BJ (cell line): ENCODE data around the gene LZTS2. TPM values are rescaled to one million over a fixed set of nuclear protein-coding genes. Genes with fewer than 3 reads are reported as not detected.
A peak's percentile ranks its signal among the peaks of the same experiment; 100 is the strongest.

ENCODE experiments used
- CTCF ChIA-PET: fragments of 350-600 bp; formaldehyde crosslinking; extraction: SDS; loops from one replicate; lab custom pipeline; 2021; ENCODE audit warnings: antibody characterized with exemption, inconsistent platforms; lab: Yijun Ruan, JAX
- POLR2A ChIA-PET: fragments of 300-600 bp; sonication (Branson Sonifier 250); formaldehyde crosslinking; extraction: SDS; loops from one replicate; lab custom pipeline; 2021; ENCODE audit warnings: antibody characterized with exemption; lab: Charles Lee
- DNase-seq: peaks from one replicate; pipeline ENCODE4 v3.0.0-alpha.2; 2011; ENCODE audit warnings: low read depth
- H3K27me3 ChIP-seq: 2 replicates; pipeline ENCODE4 v1.6.0; 2011; ENCODE audit warnings: low read length; ENCODE audit not compliant: control insufficient read depth, insufficient read depth
- H3K36me3 ChIP-seq: 2 replicates; pipeline ENCODE4 v1.5.1; 2011; ENCODE audit warnings: low read length; ENCODE audit not compliant: control insufficient read depth, insufficient read depth
- H3K4me3 ChIP-seq: 2 replicates; pipeline ENCODE4 v1.5.1; 2011; ENCODE audit warnings: low read depth, mild to moderate bottlenecking, control low read depth, low read length
- CTCF ChIP-seq: IDR thresholded peaks from 2 replicates; pipeline ENCODE4 v1.5.1; 2011; ENCODE audit warnings: low read depth, mild to moderate bottlenecking, control low read depth, inconsistent platforms, low read length, moderate library complexity; ENCODE audit not compliant: insufficient read depth
- polyA minus RNA-seq: library from RNA; depleted of rRNA, polyadenylated mRNA; stranded (reverse); fragments of >200 nt; gene quantifications from 2 replicates; pipeline ENCODE4 v1.2.3, GENCODE V29; 2011; rRNA and poly(A)+ RNA removed
- polyA plus RNA-seq: library from polyadenylated mRNA; depleted of rRNA; stranded (reverse); fragments of >200 nt; gene quantifications from 2 replicates; pipeline ENCODE4 v1.2.3, GENCODE V29; 2011; rRNA removed

Gene LZTS2
- polyA plus RNA-seq (47.5 and 81.5 TPM in 2 replicates), polyA minus RNA-seq (50.0 and 80.8 TPM in 2 replicates)

- CTCF ChIA-PET: interaction anchor here (0.7 to 21.8 kb wide), 9 partner anchors 9 to 62 kb away, joined by 3 to 479 read pairs (median 7); partner anchors contain the start of gene KAZALD1
- POLR2A ChIA-PET: no interaction called here
- Histone ChIP-seq H3K4me3 (peak within 1 kb of the TSS; percentile 71), H3K27me3 (no peaks in the 10 kb centered on the region), H3K36me3 (peaks cover 20% of the 10 kb centered on the region)
- DNase-seq: no peak
- TF ChIP-seq CTCF: no peak
Observed at GRCh38 chr10:100999742-101000126, at the start of gene LZTS2. TSS of gene LZTS2 (plus strand) at chr10:100999808. CDS start at chr10:101002539, 2,731 bp downstream.

- TF ChIP-seq CTCF: no peak
- Histone ChIP-seq H3K27me3 (no peaks in the 10 kb centered on the region), H3K36me3 (peaks cover 4% of the 10 kb centered on the region; the same call in 1 of the 2 replicates), H3K4me3 (no peak overlapping the region)
- ChIA-PET POLR2A (no interaction called here), CTCF (no interaction called here)
- no peak for DNase-seq
Observed at GRCh38 chr10:100960251-100960650, 39.4 kb upstream of the LZTS2 start.

GRCh38 chr10:100962351-100963080, 37.1 kb upstream of the LZTS2 start:
- H3K27me3 ChIP-seq: no peaks in the 10 kb centered on the region
- POLR2A ChIA-PET: no interaction called here
- no peak overlapping the region for H3K4me3 ChIP-seq
- DNase-seq: no peak
- TF ChIP-seq CTCF: no peak
- CTCF ChIA-PET: interaction anchor here (0.6 to 2.4 kb wide), 2 partner anchors 52 to 299 kb away, joined by 3 to 10 read pairs; no protein-coding TSS in a partner anchor
- peaks cover 5% of the 10 kb centered on the region; the same call in 1 of the 2 replicates for H3K36me3 ChIP-seq

- POLR2A ChIA-PET: no interaction called here
- H3K36me3 ChIP-seq: 0 out of 2 replicates have a peak, but pooled peaks cover 2% of the 10 kb centered on the region
- H3K4me3 ChIP-seq: no peak overlapping the region
- CTCF ChIA-PET: interaction anchor here (0.9 to 4.2 kb wide), 2 partner anchors 10 to 51 kb away, joined by 3 to 22 read pairs; no protein-coding TSS in a partner anchor
- H3K27me3 ChIP-seq: no peaks in the 10 kb centered on the region
- no peak for DNase-seq
- no peak for TF ChIP-seq CTCF
Observed at GRCh38 chr10:100963826-100964225, 35.8 kb upstream of the LZTS2 start.

GRCh38 chr10:100965820-100966219, 33.8 kb upstream of the LZTS2 start:
- Histone ChIP-seq H3K4me3 (no peak overlapping the region), H3K27me3 (no peaks in the 10 kb centered on the region), H3K36me3 (0 out of 2 replicates have a peak, but pooled peaks cover 2% of the 10 kb centered on the region)
- CTCF ChIA-PET: interaction anchor here (1.2 to 4.2 kb wide), 6 partner anchors 9 to 49 kb away, joined by 3 to 22 read pairs (median 5); no protein-coding TSS in a partner anchor
- TF ChIP-seq CTCF: no peak
- POLR2A ChIA-PET: interaction anchor here (0.6 kb wide), 1 partner anchor 57 kb away, joined by 30 read pairs; no protein-coding TSS in a partner anchor
- DNase-seq: no peak
